PC-3 (cell line): ENCODE results near the gene TRIM65. TPM values are rescaled to one million over a fixed set of nuclear protein-coding genes. Genes with fewer than 3 reads are reported as not detected.

Experiments
- ATAC-seq: fragments of 200-7000 bp; cut with Tn5 transposase; 2 replicates; pipeline ENCODE4 v1.9.1; 2020; ENCODE audit warnings: mild to moderate bottlenecking, moderate library complexity
- BruUV-seq: library from RNA; stranded (reverse); fragments of 400-500 nt; replicated peaks from 2 replicates; lab custom pipeline; 2021; lab: Mats Ljungman, UMichigan
- CTCF ChIA-PET: fragments of 300-600 bp; sonication (Branson Sonifier 250); formaldehyde crosslinking; loops from one replicate; lab custom pipeline; 2022; ENCODE audit warnings: antibody characterized with exemption; lab: Charles Lee
- POLR2A ChIA-PET: fragments of 300-600 bp; sonication (Branson Sonifier 250); formaldehyde crosslinking; loops from one replicate; lab custom pipeline; 2022; ENCODE audit warnings: antibody characterized with exemption; ENCODE audit not compliant: unreplicated experiment; lab: Charles Lee
- DNase-seq: peaks from one replicate; pipeline ENCODE4 v3.0.0-alpha.2; 2015
- H2AFZ ChIP-seq: fragments of 300-600 bp; sonication (generic); 2 replicates; pipeline ENCODE4 v1.6.0; 2016; ENCODE audit warnings: antibody characterized with exemption, low read length
- H3F3A ChIP-seq: fragments of 300-600 bp; sonication (generic); one replicate; pipeline ENCODE4 v1.6.0; 2017; ENCODE audit warnings: antibody characterized with exemption, low read length, control low read depth, mild to moderate bottlenecking; ENCODE audit not compliant: unreplicated experiment
- H3K27ac ChIP-seq: fragments of 300-600 bp; sonication (generic); 2 replicates; pipeline ENCODE4 v1.5.1; 2016; ENCODE audit warnings: mild to moderate bottlenecking, low read length
- H3K27me3 ChIP-seq: fragments of 300-600 bp; sonication (generic); 2 replicates; pipeline ENCODE4 v1.6.1; 2016; ENCODE audit warnings: low read length, mixed read lengths
- H3K36me3 ChIP-seq: fragments of 300-600 bp; sonication (generic); 2 replicates; pipeline ENCODE4 v1.6.1; 2016; ENCODE audit warnings: low read depth, mixed run types, low read length, mixed read lengths
- H3K4me1 ChIP-seq: fragments of 300-600 bp; sonication (generic); 2 replicates; pipeline ENCODE4 v1.5.1; 2016; ENCODE audit warnings: low read length; ENCODE audit not compliant: insufficient read depth
- H3K4me2 ChIP-seq: fragments of 300-600 bp; sonication (generic); 2 replicates; pipeline ENCODE4 v1.6.0; 2016; ENCODE audit warnings: low read length
- H3K4me3 ChIP-seq: fragments of 300-600 bp; sonication (generic); 2 replicates; pipeline ENCODE4 v1.5.1; 2016; ENCODE audit warnings: mild to moderate bottlenecking, low read length, mixed read lengths
- H3K79me2 ChIP-seq: fragments of 300-600 bp; sonication (generic); 2 replicates; pipeline ENCODE4 v1.6.1; 2017; ENCODE audit warnings: low read length, mixed read lengths
- H3K9ac ChIP-seq: fragments of 300-600 bp; sonication (generic); 2 replicates; pipeline ENCODE4 v1.6.0; 2016; ENCODE audit warnings: mild to moderate bottlenecking, low read length
- H3K9me2 ChIP-seq: fragments of 300-600 bp; sonication (generic); replicated peaks from 2 replicates; pipeline ENCODE4 v1.6.1; 2016; ENCODE audit warnings: mixed run types, low read length, mixed read lengths
- H3K9me3 ChIP-seq: fragments of 300-600 bp; sonication (generic); 2 replicates; pipeline ENCODE4 v1.6.1; 2016; ENCODE audit warnings: low read length, mixed read lengths
- H4K20me1 ChIP-seq: fragments of 300-600 bp; sonication (generic); 2 replicates; pipeline ENCODE4 v1.6.1; 2016; ENCODE audit warnings: low read length, mixed read lengths
- EZH2 ChIP-seq: fragments of 300-600 bp; sonication (generic); IDR thresholded peaks from one replicate; pipeline ENCODE4 v1.6.1; 2017; ENCODE audit warnings: antibody characterized with exemption, mild to moderate bottlenecking, low read length; ENCODE audit not compliant: unreplicated experiment
- EZH2phosphoT487 ChIP-seq: fragments of 300-600 bp; sonication (generic); IDR thresholded peaks from 2 replicates; pipeline ENCODE4 v1.6.1; 2018; ENCODE audit warnings: mild to moderate bottlenecking, antibody characterized with exemption, low read length, borderline replicate concordance
- intact Hi-C: fragments of 100-400 bp; cut with micrococcal nuclease; formaldehyde crosslinking; loops from 2 replicates; pipeline ENCODE4 v1.9.0; 2023
- total RNA-seq: library from RNA; depleted of rRNA; stranded (reverse); fragments of >200 nt; gene quantifications from 2 replicates; pipeline ENCODE4 v1.2.3, GENCODE V29; 2014
- TF ChIP-seq, protein P1 (sequence below): fragments of 300-600 bp; sonication (generic); conservative IDR thresholded peaks from 2 replicates; pipeline ENCODE4 v1.5.1; 2017; ENCODE audit warnings: antibody characterized with exemption, low read depth, mild to moderate bottlenecking, low read length

Gene TRIM65
- total RNA-seq, 1 experiment from 2014 or later = 32.3 TPM

DNA sequence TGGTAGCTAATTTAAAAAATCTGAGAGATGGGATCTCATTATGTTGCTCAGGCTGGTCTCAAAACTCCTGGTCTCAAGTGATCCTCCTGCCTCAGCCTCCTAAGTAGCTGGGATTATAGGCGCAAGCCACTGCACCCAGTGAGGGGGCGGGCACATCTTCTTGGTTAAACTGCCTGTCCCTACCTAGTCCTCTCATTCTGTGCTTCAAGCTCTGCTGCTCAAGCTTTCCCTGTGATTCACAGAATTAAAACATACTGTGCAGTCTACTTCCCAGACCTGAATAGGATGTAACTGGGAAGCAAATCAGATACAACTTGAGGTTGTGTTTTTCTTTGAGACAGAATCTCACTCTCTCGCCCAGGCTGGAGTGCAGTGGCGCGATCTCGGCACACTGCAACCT, 5.7 kb upstream of the TRIM65 start:
- no peak overlapping the region for H2AFZ ChIP-seq
- TF ChIP-seq, protein P1, sequence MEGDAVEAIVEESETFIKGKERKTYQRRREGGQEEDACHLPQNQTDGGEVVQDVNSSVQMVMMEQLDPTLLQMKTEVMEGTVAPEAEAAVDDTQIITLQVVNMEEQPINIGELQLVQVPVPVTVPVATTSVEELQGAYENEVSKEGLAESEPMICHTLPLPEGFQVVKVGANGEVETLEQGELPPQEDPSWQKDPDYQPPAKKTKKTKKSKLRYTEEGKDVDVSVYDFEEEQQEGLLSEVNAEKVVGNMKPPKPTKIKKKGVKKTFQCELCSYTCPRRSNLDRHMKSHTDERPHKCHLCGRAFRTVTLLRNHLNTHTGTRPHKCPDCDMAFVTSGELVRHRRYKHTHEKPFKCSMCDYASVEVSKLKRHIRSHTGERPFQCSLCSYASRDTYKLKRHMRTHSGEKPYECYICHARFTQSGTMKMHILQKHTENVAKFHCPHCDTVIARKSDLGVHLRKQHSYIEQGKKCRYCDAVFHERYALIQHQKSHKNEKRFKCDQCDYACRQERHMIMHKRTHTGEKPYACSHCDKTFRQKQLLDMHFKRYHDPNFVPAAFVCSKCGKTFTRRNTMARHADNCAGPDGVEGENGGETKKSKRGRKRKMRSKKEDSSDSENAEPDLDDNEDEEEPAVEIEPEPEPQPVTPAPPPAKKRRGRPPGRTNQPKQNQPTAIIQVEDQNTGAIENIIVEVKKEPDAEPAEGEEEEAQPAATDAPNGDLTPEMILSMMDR = no peak
- TF ChIP-seq EZH2phosphoT487 = no peak
- no peak for ATAC-seq
- H3K79me2 ChIP-seq = peaks cover 26% of the 10 kb centered on the region
- H3K4me1 ChIP-seq = peaks cover 13% of the 10 kb centered on the region
- intact Hi-C loops = loop anchor here (10.0 kb wide), 1 partner anchor 372 kb away; no protein-coding TSS in a partner anchor
- no peak overlapping the region for H3K9ac ChIP-seq
- no peak overlapping the region for H3K4me3 ChIP-seq
- no peaks in the 10 kb centered on the region for H3K9me3 ChIP-seq
- ChIA-PET POLR2A (no interaction called here), CTCF (no interaction called here)
- BruUV-seq = no TSS peak
- DNase-seq = no peak
- H3K27ac ChIP-seq = no peak overlapping the region
- no peaks in the 10 kb centered on the region for H3K27me3 ChIP-seq
- H3F3A ChIP-seq = peaks cover 5% of the 10 kb centered on the region
- no peaks in the 10 kb centered on the region for H3K9me2 ChIP-seq
- H4K20me1 ChIP-seq = no peaks in the 10 kb centered on the region
- no peak overlapping the region for H3K4me2 ChIP-seq
- peaks cover 29% of the 10 kb centered on the region for H3K36me3 ChIP-seq

DNA sequence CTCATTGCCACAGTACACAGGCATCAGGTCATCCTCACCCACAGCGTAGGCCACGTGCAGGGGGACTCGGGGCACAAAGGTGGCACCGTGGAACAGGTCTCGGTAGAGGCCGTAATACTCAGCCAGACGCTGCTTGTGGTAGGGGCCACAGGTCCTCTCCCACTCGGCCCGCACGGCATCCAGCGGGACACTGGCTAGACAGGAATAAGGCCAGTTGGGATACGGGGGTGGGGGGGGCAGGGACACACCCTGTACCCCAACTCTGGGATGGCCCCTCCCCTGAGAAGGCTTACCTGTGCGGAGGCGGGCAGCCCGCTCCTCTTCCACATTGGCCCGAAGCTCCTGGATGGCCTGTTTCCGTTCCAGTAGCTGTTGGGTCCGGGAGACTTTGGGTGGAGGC, 5.0 kb upstream of the TRIM65 start:
- TF ChIP-seq EZH2 (no peak), EZH2phosphoT487 (no peak)
- TF ChIP-seq, protein P1 = no peak
- Histone ChIP-seq H3K9me2 (no peaks in the 10 kb centered on the region), H3K36me3 (peaks cover 32% of the 10 kb centered on the region), H3K9me3 (no peaks in the 10 kb centered on the region), H3K4me2 (no peak overlapping the region), H3K27me3 (no peaks in the 10 kb centered on the region), H4K20me1 (no peaks in the 10 kb centered on the region), H2AFZ (no peak overlapping the region), H3K79me2 (peaks cover 26% of the 10 kb centered on the region), H3F3A (peaks cover 9% of the 10 kb centered on the region), H3K4me1 (peaks cover 18% of the 10 kb centered on the region), H3K9ac (no peak overlapping the region), H3K27ac (no peak overlapping the region), H3K4me3 (no peak overlapping the region)
- ChIA-PET CTCF (no interaction called here), POLR2A (no interaction called here)
- intact Hi-C loops = loop anchor here (10.0 kb wide), 1 partner anchor 373 kb away; no protein-coding TSS in a partner anchor
- ATAC-seq = no peak
- BruUV-seq = no TSS peak
- DNase-seq = no peak

DNA sequence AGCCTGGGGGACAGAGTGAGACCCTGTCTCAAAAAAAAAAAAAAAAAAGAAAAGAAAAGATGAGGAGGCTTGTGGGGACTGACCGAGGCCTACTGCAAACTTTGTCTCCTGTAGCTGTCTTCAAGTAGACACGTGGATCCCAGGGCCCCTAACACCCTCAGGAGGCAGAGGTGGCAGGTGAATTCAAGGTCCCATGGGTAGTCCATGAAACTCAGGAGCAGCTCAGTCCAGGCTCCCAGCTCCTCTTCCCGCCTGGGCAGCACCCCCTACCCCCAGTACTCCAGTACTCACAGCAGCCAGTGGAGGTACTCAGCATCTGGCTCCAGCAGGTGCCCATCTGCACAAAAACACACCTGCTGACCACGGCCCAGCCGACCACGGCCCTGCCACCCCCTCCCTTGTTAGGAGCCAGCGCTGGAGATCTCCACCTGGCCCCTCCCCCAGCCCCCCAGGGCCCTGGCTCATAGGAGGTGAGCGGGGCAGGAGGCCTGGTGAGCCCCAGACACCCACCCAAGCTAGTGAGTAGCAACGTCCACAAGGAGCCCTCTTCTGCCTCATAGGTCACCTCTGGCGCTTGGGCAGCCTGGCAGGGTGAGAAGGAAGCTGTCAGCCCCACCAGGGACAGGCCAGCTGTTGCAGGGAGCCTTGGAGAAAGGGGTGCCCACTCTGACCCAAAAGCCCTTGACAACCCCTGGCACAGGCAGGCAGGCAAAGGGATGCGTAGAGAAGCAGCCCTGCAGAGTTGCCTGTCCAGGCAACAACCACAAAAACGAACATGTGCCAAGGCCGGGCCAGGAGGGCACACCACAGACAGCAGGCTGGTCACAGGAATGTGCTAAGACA, 4.2 kb upstream of the TRIM65 start:
- Histone ChIP-seq H3K36me3 (peaks cover 32% of the 10 kb centered on the region), H2AFZ (no peak overlapping the region), H3K27me3 (no peaks in the 10 kb centered on the region), H3K79me2 (peaks cover 31% of the 10 kb centered on the region), H3F3A (peaks cover 9% of the 10 kb centered on the region), H3K9me3 (no peaks in the 10 kb centered on the region), H3K4me2 (no peak overlapping the region), H3K4me3 (no peak overlapping the region), H3K27ac (no peak overlapping the region), H4K20me1 (no peaks in the 10 kb centered on the region), H3K9ac (no peak overlapping the region), H3K9me2 (no peaks in the 10 kb centered on the region), H3K4me1 (peaks cover 18% of the 10 kb centered on the region)
- no TSS peak for BruUV-seq
- TF ChIP-seq, protein P1 = no peak
- TF ChIP-seq EZH2 = no peak
- no peak for TF ChIP-seq EZH2phosphoT487
- CTCF ChIA-PET = no interaction called here
- POLR2A ChIA-PET = no interaction called here
- ATAC-seq (no peak), DNase-seq (no peak)
- intact Hi-C loops = loop anchor here (10.0 kb wide), 1 partner anchor 374 kb away; no protein-coding TSS in a partner anchor
